ENCODE data around the gene EED.

EED gene

GRCh38 chr11:86313793-86314192 is 69.2 kb downstream of the EED start:
- no peak for ATAC-seq
- TF ChIP-seq ZNF565 (CRISPR knock-in tag; conservative IDR thresholded peaks at IDR 0.05; ENCODE audit: low read depth): no peak
- TF ChIP-seq CREB5 (CRISPR knock-in tag; IDR thresholded peaks at IDR 0.05; ENCODE audit: low read depth): no peak

- ATAC-seq: no peak
- no peak for TF ChIP-seq TCF4 (CRISPR knock-in tag; IDR thresholded peaks at IDR 0.05; ENCODE audit: borderline replicate concordance)
- no peak for TF ChIP-seq SNAI2 (CRISPR knock-in tag; IDR thresholded peaks at IDR 0.05)
- TF ChIP-seq ZNF8 (CRISPR knock-in tag; IDR thresholded peaks at IDR 0.05): no peak
- TF ChIP-seq OSR1 (CRISPR knock-in tag; IDR thresholded peaks at IDR 0.05): no peak
- TF ChIP-seq CSDC2 (CRISPR knock-in tag; IDR thresholded peaks at IDR 0.05): no peak
- no peak for TF ChIP-seq TOX (CRISPR knock-in tag; IDR thresholded peaks at IDR 0.05; ENCODE audit: borderline replicate concordance)
These were observed 70.1 kb downstream of the EED start for GRCh38 chr11:86314636-86315035.
